SK-N-SH (cell line): ENCODE results near the gene BRAT1. TPM values are rescaled to one million over a fixed set of nuclear protein-coding genes. Genes with fewer than 3 reads are reported as not detected.
A peak's percentile ranks its signal among the peaks of the same experiment; 100 is the strongest.

Experiments
- CTCF ChIA-PET: fragments of 300-600, 350-600 bp; formaldehyde crosslinking; extraction: SDS; loops from one replicate; lab custom pipeline; 2021; lab: Yijun Ruan, JAX
- POLR2A ChIA-PET: fragments of 350-600 bp; sonication (Branson Sonifier 250); formaldehyde crosslinking; extraction: SDS; loops from one replicate; lab custom pipeline; 2020; ENCODE audit warnings: antibody characterized with exemption, inconsistent platforms; lab: Yijun Ruan, JAX
- DNase-seq: peaks from one replicate; pipeline ENCODE4 v3.0.0; 2012
- H2AFZ ChIP-seq: fragments of 200-600 bp; sonication (generic); 2 replicates; pipeline ENCODE4 v1.8.1; 2016; ENCODE audit warnings: antibody characterized with exemption, mild to moderate bottlenecking, low read depth
- H3F3A ChIP-seq: fragments of 200-600 bp; sonication (generic); replicated peaks from 2 replicates; pipeline ENCODE3; 2016; ENCODE audit warnings: antibody characterized with exemption, mild to moderate bottlenecking; ENCODE audit not compliant: insufficient read depth
- H3K27ac ChIP-seq, 2 experiments: fragments of 200-500 bp in 1 of 2; fragments of 200-600 bp in 1 of 2; sonication (Bioruptor generic) in 1 of 2; sonication (generic), shearing (Covaris generic) in 1 of 2; 2 replicates each; pipeline versions ENCODE4 v1.5.1 to v1.6.1; 2014 to 2016; ENCODE audit warnings: low read depth in 2 of 2, inconsistent platforms in 1 of 2, low read length in 1 of 2, mild to moderate bottlenecking in 1 of 2, mixed read lengths in 1 of 2
- H3K27me3 ChIP-seq: fragments of 200-600 bp; sonication (generic), shearing (Covaris generic); 2 replicates; pipeline ENCODE4 v1.6.1; 2016; ENCODE audit warnings: mixed run types; ENCODE audit not compliant: insufficient read depth
- H3K36me3 ChIP-seq, 2 experiments: fragments of 200-500 bp in 1 of 2; fragments of 200-600 bp in 1 of 2; sonication (Bioruptor generic) in 1 of 2; sonication (generic) in 1 of 2; replicated peaks in 1 of 2; 2 replicates each; pipeline versions ENCODE3 to v1.5.1; 2014 to 2016; ENCODE audit warnings: low read length in 1 of 2, mild to moderate bottlenecking in 1 of 2; ENCODE audit not compliant: insufficient read depth in 2 of 2, control insufficient read depth in 1 of 2
- H3K4me1 ChIP-seq, 2 experiments: fragments of 200-500 bp in 1 of 2; fragments of 200-600 bp in 1 of 2; sonication (Bioruptor generic) in 1 of 2; sonication (generic), shearing (Covaris generic) in 1 of 2; 2 replicates each; pipeline versions ENCODE4 v1.5.1 to v1.6.1; 2014 to 2016; ENCODE audit warnings: low read depth in 1 of 2, low read length in 1 of 2, mixed run types in 1 of 2; ENCODE audit not compliant: insufficient read depth in 2 of 2, control insufficient read depth in 1 of 2
- H3K4me2 ChIP-seq: fragments of 200-600 bp; sonication (generic), shearing (Covaris generic); 2 replicates; pipeline ENCODE4 v1.6.1; 2017; ENCODE audit warnings: mixed run types
- H3K4me3 ChIP-seq, 2 experiments: fragments of 200-500 bp in 1 of 2; fragments of 200-600 bp in 1 of 2; sonication (Bioruptor generic) in 1 of 2; sonication (generic), shearing (Covaris generic) in 1 of 2; 2 replicates each; pipeline versions ENCODE4 v1.5.1 to v1.8.1; 2014 to 2016; ENCODE audit warnings: low read depth in 2 of 2, inconsistent platforms in 1 of 2, low read length in 1 of 2, mild to moderate bottlenecking in 1 of 2, mixed read lengths in 1 of 2, moderate library complexity in 1 of 2
- H3K79me2 ChIP-seq: fragments of 200-600 bp; sonication (generic); 2 replicates; pipeline ENCODE4 v1.8.1; 2017; ENCODE audit warnings: mild to moderate bottlenecking; ENCODE audit not compliant: insufficient read depth
- H3K9ac ChIP-seq: fragments of 200-600 bp; sonication (generic); 2 replicates; pipeline ENCODE4 v1.6.1; 2017; ENCODE audit warnings: mixed run types
- H3K9me2 ChIP-seq: fragments of 200-600 bp; sonication (generic); 2 replicates; pipeline ENCODE4 v1.6.1; 2017; ENCODE audit warnings: mixed run types
- H3K9me3 ChIP-seq: fragments of 200-600 bp; sonication (generic); 2 replicates; pipeline ENCODE4 v1.6.1; 2017; ENCODE audit warnings: mixed run types, mild to moderate bottlenecking, moderate library complexity
- H4K20me1 ChIP-seq: fragments of 200-600 bp; sonication (generic); 2 replicates; pipeline ENCODE4 v1.6.1; 2017; ENCODE audit warnings: mild to moderate bottlenecking, mixed run types; ENCODE audit not compliant: insufficient read depth
- CHD2 ChIP-seq: fragments of 150-350 bp; IDR thresholded peaks from 2 replicates; pipeline ENCODE4 v1.6.1; 2018; ENCODE audit warnings: low read length; ENCODE audit not compliant: partially characterized antibody
- CTCF ChIP-seq: fragments of 200-600 bp; sonication (generic); IDR thresholded peaks from 2 replicates; pipeline ENCODE4 v1.6.1; 2017; ENCODE audit warnings: antibody characterized with exemption, mild to moderate bottlenecking, moderate library complexity
- ELF1 ChIP-seq: IDR thresholded peaks from 2 replicates; pipeline ENCODE4 v1.4.0; 2012
- EP300 ChIP-seq, 2 experiments: IDR thresholded peaks; 2 replicates each; pipeline versions ENCODE4 v1.4.0 to v1.6.1; 2012; ENCODE audit warnings: borderline replicate concordance in 1 of 2, low read depth in 1 of 2, low read length in 1 of 2
- EZH2phosphoT487 ChIP-seq: fragments of 200-600 bp; sonication (generic); IDR thresholded peaks from 2 replicates; pipeline ENCODE4 v1.6.1; 2017; ENCODE audit warnings: low read depth, mixed run types, mild to moderate bottlenecking, antibody characterized with exemption, moderate library complexity, borderline replicate concordance
- FOSL2 ChIP-seq: IDR thresholded peaks from 2 replicates; pipeline ENCODE4 v1.4.0; 2012; ENCODE audit warnings: low read depth, mild to moderate bottlenecking, moderate library complexity, borderline replicate concordance
- FOXJ3 ChIP-seq: sonication (generic); formaldehyde crosslinking; IDR thresholded peaks from 2 replicates; pipeline ENCODE4 v1.5.1; 2020; ENCODE audit warnings: mild to moderate bottlenecking, missing genetic modification reagents
- FOXM1 ChIP-seq: IDR thresholded peaks from 2 replicates; pipeline ENCODE4 v1.4.0; 2012; ENCODE audit warnings: low read depth, mild to moderate bottlenecking
- GATA2 ChIP-seq: sonication (generic); formaldehyde crosslinking; IDR thresholded peaks from 2 replicates; pipeline ENCODE4 v1.5.0; 2020; ENCODE audit warnings: mild to moderate bottlenecking, missing genetic modification reagents
- IRF3 ChIP-seq: fragments of 150-350 bp; IDR thresholded peaks from 2 replicates; pipeline ENCODE4 v1.6.1; 2016; ENCODE audit warnings: mild to moderate bottlenecking, low read depth, low read length
- JUND ChIP-seq: IDR thresholded peaks from 2 replicates; pipeline ENCODE4 v1.4.0; 2012
- MAX ChIP-seq: IDR thresholded peaks from 2 replicates; pipeline ENCODE4 v1.4.0; 2012; ENCODE audit warnings: low read depth
- MEF2A ChIP-seq: IDR thresholded peaks from 2 replicates; pipeline ENCODE4 v1.4.0; 2012; ENCODE audit warnings: low read depth, borderline replicate concordance
- NFIC ChIP-seq: IDR thresholded peaks from 2 replicates; pipeline ENCODE4 v1.4.0; 2012; ENCODE audit warnings: borderline replicate concordance
- NRF1 ChIP-seq: IDR thresholded peaks from 2 replicates; pipeline ENCODE4 v1.6.1; 2012; ENCODE audit warnings: low read depth, mild to moderate bottlenecking, low read length
- POLR2AphosphoS5 ChIP-seq: IDR thresholded peaks from 2 replicates; pipeline ENCODE4 v1.6.1; 2012; ENCODE audit warnings: low read depth, low read length
- RAD21 ChIP-seq: IDR thresholded peaks from 2 replicates; pipeline ENCODE4 v1.6.1; 2012; ENCODE audit warnings: mild to moderate bottlenecking, low read length
- RXRA ChIP-seq: IDR thresholded peaks from 2 replicates; pipeline ENCODE4 v1.4.0; 2012; ENCODE audit warnings: low read depth, mild to moderate bottlenecking, borderline replicate concordance
- SIN3A ChIP-seq: IDR thresholded peaks from 2 replicates; pipeline ENCODE4 v1.6.1; 2012; ENCODE audit warnings: low read depth, mild to moderate bottlenecking, low read length, moderate library complexity, borderline replicate concordance
- SMC3 ChIP-seq: IDR thresholded peaks from 2 replicates; pipeline ENCODE4 v1.6.1; 2012; ENCODE audit warnings: low read depth, low read length, improper control_type of control experiment
- TAF1 ChIP-seq: IDR thresholded peaks from 2 replicates; pipeline ENCODE4 v1.6.1; 2012; ENCODE audit warnings: low read depth, mild to moderate bottlenecking, low read length, moderate library complexity, borderline replicate concordance
- TCF12 ChIP-seq: IDR thresholded peaks from 2 replicates; pipeline ENCODE4 v1.4.0; 2012
- TEAD4 ChIP-seq: IDR thresholded peaks from 2 replicates; pipeline ENCODE4 v1.4.0; 2012; ENCODE audit warnings: mild to moderate bottlenecking, borderline replicate concordance; ENCODE audit not compliant: insufficient read depth
- USF1 ChIP-seq: IDR thresholded peaks from 2 replicates; pipeline ENCODE4 v1.4.0; 2012; ENCODE audit warnings: low read depth, borderline replicate concordance
- USF2 ChIP-seq: fragments of 150-350 bp; IDR thresholded peaks from 2 replicates; pipeline ENCODE4 v1.6.1; 2017; ENCODE audit warnings: antibody characterized with exemption, low read length, low read depth, borderline replicate concordance
- YY1 ChIP-seq: IDR thresholded peaks from 2 replicates; pipeline ENCODE4 v1.4.0; 2012; ENCODE audit warnings: low read depth, mild to moderate bottlenecking
- ZBTB33 ChIP-seq: IDR thresholded peaks from 2 replicates; pipeline ENCODE4 v1.4.0; 2012; ENCODE audit warnings: low read depth, borderline replicate concordance
- WGBS: methylation state at CpG from one replicate; pipeline ENCODE4 v1.1.6; 2017; ENCODE audit warnings: low lambda C conversion rate; 5-methylcytosine and 5-hydroxymethylcytosine counted together
- polyA plus RNA-seq, 3 experiments: library from polyadenylated mRNA; depleted of rRNA; stranded (reverse); fragments of >200 nt; gene quantifications; 2 replicates each; pipeline ENCODE4 v1.2.3, GENCODE V29; 2012

BRAT1 gene
- polyA plus RNA-seq, 1 of the 3 experiments (the other 2 are of a cell fraction): 36.2 TPM

GRCh38 chr7:2495418-2496299 lies 59.7 kb downstream of the BRAT1 start:
- H3K27ac ChIP-seq: peak overlapping the region in 1 of 2 experiments; percentile 76; a peak in 2 of 4 replicates
- H3K4me3 ChIP-seq: no peak overlapping the region
- no peaks in the 10 kb centered on the region for H3K79me2 ChIP-seq
- no peak overlapping the region for H2AFZ ChIP-seq
- H3K9me3 ChIP-seq: no peaks in the 10 kb centered on the region
- DNase-seq: peak; percentile 93
- H3K36me3 ChIP-seq: no peaks in the 10 kb centered on the region
- H4K20me1 ChIP-seq: no peaks in the 10 kb centered on the region
- peaks cover 10 to 28% of the 10 kb centered on the region in 2 experiments; a peak in 2 of 4 replicates for H3K4me1 ChIP-seq
- H3K9ac ChIP-seq: no peak overlapping the region
- ChIA-PET CTCF (interaction anchor here (0.7 to 4.7 kb wide), 3 partner anchors 15 to 29 kb away, joined by 3 to 21 read pairs (median 3); no protein-coding TSS in a partner anchor), POLR2A (interaction anchor here (0.7 kb wide), 1 partner anchor 28 kb away, joined by 3 read pairs; no protein-coding TSS in a partner anchor)
- H3F3A ChIP-seq: no peaks in the 10 kb centered on the region
- no peaks in the 10 kb centered on the region for H3K9me2 ChIP-seq
- 71% methylated on average over 25 of the region's 25 CpGs for WGBS
- no peak overlapping the region for H3K4me2 ChIP-seq
- no peaks in the 10 kb centered on the region for H3K27me3 ChIP-seq
- TF ChIP-seq RAD21 (peak; percentile 38; the same call in 1 of the 2 replicates), ELF1 (no peak), RXRA (no peak), JUND (no peak), TCF12 (no peak), YY1 (no peak), FOXM1 (no peak), USF2 (no peak), MAX (no peak), GATA2 (no peak), NRF1 (no peak), SMC3 (peak; percentile 25; the same call in 1 of the 2 replicates), USF1 (no peak), FOSL2 (no peak), CHD2 (peak; percentile 85), NFIC (no peak), TEAD4 (no peak), EZH2phosphoT487 (no peak), TAF1 (no peak), FOXJ3 (CRISPR knock-in tag) (peak; percentile 62; the same call in 1 of the 2 replicates), SIN3A (no peak), EP300 (IDR thresholded peaks at IDR 0.05; ENCODE audit: borderline replicate concordance in 1 of 2, low read depth in 1 of 2, low read length in 1 of 2) (peak in 1 of 2 experiments; percentile 63; a peak in 2 of 4 replicates), CTCF (no peak), IRF3 (no peak), ZBTB33 (no peak), MEF2A (no peak), POLR2AphosphoS5 (no peak)
